HEK293 (cell line): ENCODE results near the gene SLC41A1.

Experiments
- CTCF ChIP-seq: fragments of 450-650 bp; formaldehyde crosslinking; IDR thresholded peaks from 2 replicates; pipeline ENCODE4 v1.5.1; 2016; ENCODE audit warnings: missing biosample characterization, missing genetic modification characterization
- ZNF510 ChIP-seq: fragments of 450-650 bp; formaldehyde crosslinking; IDR thresholded peaks from 2 replicates; pipeline ENCODE4 v1.5.1; 2018; ENCODE audit warnings: mild to moderate bottlenecking, missing genetic modification characterization, missing biosample characterization; ENCODE audit not compliant: insufficient replicate concordance

- no peak for TF ChIP-seq ZNF510 (tag by site-specific recombination)
- TF ChIP-seq CTCF: no peak
Measured at GRCh38 chr1:205800427-205800826, 12.6 kb downstream of the SLC41A1 start.
